Parathyroid adenoma (tissue), 2 donors: ENCODE measurements around the gene PCSK6.

Source experiments
- H2AFZ ChIP-seq: fragments of 300-600 bp; sonication (generic); one replicate; pipeline ENCODE4 v1.7.0; 2017; ENCODE audit warnings: antibody characterized with exemption, mild to moderate bottlenecking
- H3K27ac ChIP-seq: fragments of 300-600 bp; sonication (generic); one replicate; pipeline ENCODE4 v1.7.0; 2017
- H3K27me3 ChIP-seq: fragments of 300-600 bp; sonication (generic); one replicate; pipeline ENCODE4 v1.7.0; 2017; ENCODE audit warnings: low read length; ENCODE audit not compliant: control insufficient read depth, insufficient read depth
- H3K36me3 ChIP-seq: fragments of 300-600 bp; sonication (generic); one replicate; pipeline ENCODE4 v1.7.0; 2017; ENCODE audit warnings: low read length; ENCODE audit not compliant: control insufficient read depth, insufficient read depth
- H3K4me1 ChIP-seq: fragments of 300-600 bp; sonication (generic); one replicate; pipeline ENCODE4 v1.7.0; 2017; ENCODE audit warnings: control low read depth
- H3K4me2 ChIP-seq: fragments of 300-600 bp; sonication (generic); one replicate; pipeline ENCODE4 v1.7.0; 2017; ENCODE audit warnings: low read length
- H3K4me3 ChIP-seq: fragments of 300-600 bp; sonication (generic); one replicate; pipeline ENCODE4 v1.7.0; 2017; ENCODE audit warnings: low read depth, low read length
- H3K79me2 ChIP-seq: fragments of 300-600 bp; sonication (generic); one replicate; pipeline ENCODE4 v1.7.0; 2017; ENCODE audit warnings: control low read depth
- H3K9ac ChIP-seq: fragments of 300-600 bp; sonication (generic); one replicate; pipeline ENCODE4 v1.7.0; 2017; ENCODE audit warnings: mild to moderate bottlenecking
- H3K9me3 ChIP-seq: fragments of 300-600 bp; sonication (generic); one replicate; pipeline ENCODE4 v1.7.0; 2017; ENCODE audit warnings: low read length; ENCODE audit not compliant: control insufficient read depth
- CTCF ChIP-seq: fragments of 300-600 bp; sonication (generic); IDR thresholded peaks from one replicate; pipeline ENCODE4 v1.7.0; 2017; ENCODE audit warnings: antibody characterized with exemption, mild to moderate bottlenecking
- donor health status: primary hyperparathyroidism.

The PCSK6 gene

GRCh38 chr15:101272584-101272983, 216.9 kb downstream of the PCSK6 start:
- Histone ChIP-seq H3K27ac (no peak overlapping the region), H3K9me3 (no peaks in the 10 kb centered on the region), H3K36me3 (no peaks in the 10 kb centered on the region), H3K4me2 (no peak overlapping the region), H3K79me2 (no peaks in the 10 kb centered on the region), H3K4me3 (no peak overlapping the region), H3K27me3 (no peaks in the 10 kb centered on the region), H2AFZ (no peak overlapping the region), H3K9ac (no peak overlapping the region), H3K4me1 (no peaks in the 10 kb centered on the region)
- no peak for TF ChIP-seq CTCF

DNA sequence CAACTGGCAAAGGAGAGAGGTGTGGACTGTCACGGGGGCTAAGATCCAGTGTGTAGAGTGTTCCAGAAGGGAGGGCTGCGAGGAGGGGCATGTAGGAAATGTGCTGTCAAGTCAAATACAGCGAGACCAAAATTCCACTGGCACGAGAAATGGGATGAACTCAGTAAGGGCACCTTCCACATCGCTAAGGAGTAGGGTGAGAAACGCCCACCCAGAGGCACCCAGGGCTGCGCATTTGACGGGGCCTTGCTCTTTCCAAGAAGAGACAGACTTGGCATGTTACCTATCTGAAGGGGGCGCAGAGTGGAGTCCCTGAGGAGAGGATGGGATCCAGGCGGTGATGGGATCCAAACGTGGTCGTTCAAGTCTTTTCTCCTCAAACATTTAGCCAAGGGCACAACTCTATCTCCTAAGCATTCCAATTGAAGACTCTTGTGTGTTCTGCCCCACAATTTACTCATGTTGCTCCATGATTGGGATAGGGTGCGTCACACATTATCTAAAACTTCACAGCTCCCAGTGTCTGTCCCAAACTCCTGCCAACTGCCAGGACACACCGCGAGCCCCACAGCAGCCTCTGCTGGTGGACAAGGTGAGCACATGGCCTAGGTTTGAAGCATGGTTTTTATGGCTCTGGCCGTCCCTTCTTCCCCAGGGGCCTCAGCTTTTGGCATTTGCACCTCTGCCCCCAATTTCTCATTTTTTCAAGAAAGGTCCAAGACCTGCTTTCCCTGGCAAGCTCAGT, 219.9 kb downstream of the PCSK6 start:
- H3K36me3 ChIP-seq = no peaks in the 10 kb centered on the region
- H3K9me3 ChIP-seq = no peaks in the 10 kb centered on the region
- no peak overlapping the region for H3K4me2 ChIP-seq
- H3K79me2 ChIP-seq = no peaks in the 10 kb centered on the region
- no peak overlapping the region for H3K9ac ChIP-seq
- H2AFZ ChIP-seq = no peak overlapping the region
- H3K27ac ChIP-seq = no peak overlapping the region
- no peaks in the 10 kb centered on the region for H3K27me3 ChIP-seq
- no peak for TF ChIP-seq CTCF
- H3K4me1 ChIP-seq = no peaks in the 10 kb centered on the region
- H3K4me3 ChIP-seq = no peak overlapping the region

DNA sequence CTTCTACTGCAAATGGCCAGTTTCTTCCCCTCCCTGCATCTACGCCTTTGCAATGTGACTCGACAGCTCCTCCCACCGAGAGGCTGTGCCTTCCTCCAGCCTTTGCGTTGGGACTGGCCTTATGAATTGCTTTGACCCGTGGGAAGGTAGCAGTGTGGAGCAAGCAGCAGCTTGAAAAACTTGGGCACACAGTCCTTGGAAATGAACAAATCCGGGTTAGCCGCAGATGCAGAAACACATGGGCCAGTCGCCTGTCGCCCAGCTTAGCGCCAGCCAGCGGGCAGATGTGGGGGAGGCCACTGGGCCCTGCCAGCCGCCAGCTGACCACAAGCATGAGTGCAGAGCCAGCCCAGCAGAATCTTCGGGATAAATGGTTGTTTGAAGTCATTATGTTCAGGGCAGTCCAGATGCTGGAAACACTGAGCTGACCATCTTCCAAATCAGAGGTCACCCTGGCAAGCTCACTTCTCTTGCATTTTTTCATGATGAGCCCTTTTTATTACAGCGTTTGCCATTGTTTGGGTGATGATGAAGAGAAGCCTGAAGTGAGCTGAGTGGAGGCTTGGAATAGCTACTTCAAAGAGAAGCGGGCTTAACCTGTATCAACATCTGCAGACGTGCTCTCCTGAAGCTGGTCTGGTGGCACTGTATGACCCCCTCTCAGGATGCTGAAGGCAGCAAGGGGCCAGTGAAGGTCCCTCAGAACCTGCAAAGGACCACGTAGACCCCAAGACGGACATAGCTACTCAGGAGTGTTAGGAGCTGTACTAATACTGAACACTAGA, 222.0 kb downstream of the PCSK6 start:
- TF ChIP-seq CTCF = no peak
- Histone ChIP-seq H3K27ac (no peak overlapping the region), H3K9ac (no peak overlapping the region), H3K4me2 (no peak overlapping the region), H3K4me1 (no peaks in the 10 kb centered on the region), H3K79me2 (no peaks in the 10 kb centered on the region), H3K4me3 (no peak overlapping the region), H3K27me3 (no peaks in the 10 kb centered on the region), H2AFZ (no peak overlapping the region), H3K9me3 (no peaks in the 10 kb centered on the region), H3K36me3 (no peaks in the 10 kb centered on the region)

DNA sequence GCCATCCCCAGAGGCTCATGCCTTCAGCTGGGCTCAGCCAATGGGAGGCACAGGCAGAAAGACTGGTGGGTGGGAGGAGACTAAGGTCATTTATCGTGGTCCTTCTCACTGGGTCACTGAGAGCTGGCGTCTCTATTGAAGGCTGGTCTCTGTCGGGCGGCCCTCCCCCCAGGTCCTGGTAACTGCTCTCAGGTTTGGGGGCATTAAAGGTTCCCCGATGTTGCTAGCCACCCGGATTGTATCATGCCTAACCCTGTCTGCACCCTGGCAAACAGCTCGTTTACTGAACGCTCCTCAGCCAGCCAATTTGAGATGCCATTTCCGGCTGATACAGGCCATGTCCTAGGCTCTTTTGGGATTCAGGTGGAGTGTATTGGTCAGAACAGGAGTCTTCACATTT, 222.7 kb downstream of the PCSK6 start:
- Histone ChIP-seq H3K4me1 (no peaks in the 10 kb centered on the region), H3K9me3 (no peaks in the 10 kb centered on the region), H3K27me3 (no peaks in the 10 kb centered on the region), H3K4me2 (no peak overlapping the region), H3K36me3 (no peaks in the 10 kb centered on the region), H3K27ac (no peak overlapping the region), H3K79me2 (no peaks in the 10 kb centered on the region), H2AFZ (no peak overlapping the region), H3K4me3 (no peak overlapping the region), H3K9ac (no peak overlapping the region)
- no peak for TF ChIP-seq CTCF
